SJSA1 (cell line): Measurements from ENCODE around the gene CHST13. TPM values are rescaled to one million over a fixed set of nuclear protein-coding genes. Genes with fewer than 3 reads are reported as not detected.

Experiments used
- DNase-seq, 2 experiments: peaks; one replicate each; pipeline ENCODE4 v3.0.0-alpha.2; 2015 to 2020; ENCODE audit warnings: low spot score in 2 of 2, low read depth in 1 of 2
- H3K27ac ChIP-seq: fragments of 250-450 bp; sonication (Bioruptor Pico); 2 replicates; pipeline ENCODE4 v1.5.1; 2020; ENCODE audit warnings: mild to moderate bottlenecking, moderate library complexity
- H3K27me3 ChIP-seq: fragments of 250-450 bp; sonication (Bioruptor Pico); replicated peaks from 2 replicates; pipeline ENCODE4 v1.5.1; 2020; ENCODE audit warnings: mild to moderate bottlenecking, moderate library complexity
- H3K36me3 ChIP-seq: fragments of 250-450 bp; sonication (Bioruptor Pico); 2 replicates; pipeline ENCODE4 v1.5.1; 2020; ENCODE audit warnings: mild to moderate bottlenecking
- H3K4me1 ChIP-seq: fragments of 250-450 bp; sonication (Bioruptor Pico); replicated peaks from 2 replicates; pipeline ENCODE4 v1.6.1; 2021; ENCODE audit warnings: mild to moderate bottlenecking
- H3K4me3 ChIP-seq: fragments of 250-450 bp; sonication (Bioruptor Pico); 2 replicates; pipeline ENCODE4 v1.5.1; 2020; ENCODE audit warnings: mild to moderate bottlenecking
- H3K9me3 ChIP-seq: fragments of 250-450 bp; sonication (Bioruptor Pico); replicated peaks from 2 replicates; pipeline ENCODE4 v1.5.1; 2020; ENCODE audit warnings: mild to moderate bottlenecking
- total RNA-seq: library from RNA; depleted of rRNA; stranded (reverse); fragments of >200 nt; shearing (Covaris generic); gene quantifications from 2 replicates; pipeline ENCODE4 v1.2.3, GENCODE V29; 2014; rRNA removed

CHST13 gene
- not detected in 2 replicates for total RNA-seq

- Histone ChIP-seq H3K27ac (no peak within 1 kb of the TSS), H3K27me3 (peaks cover 17% of the 10 kb centered on the region), H3K36me3 (no peaks in the 10 kb centered on the region), H3K4me3 (peak within 1 kb of the TSS; percentile 19), H3K9me3 (no peaks in the 10 kb centered on the region), H3K4me1 (peaks cover 10% of the 10 kb centered on the region)
- DNase-seq: no peak
Measured at GRCh38 chr3:126523745-126524428, at the start of gene CHST13. Gene CHST13, plus strand, starts transcription at chr3:126524155. Its CDS starts 178 bp downstream, at chr3:126524333.

- peaks cover 43% of the 10 kb centered on the region for H3K36me3 ChIP-seq
- DNase-seq: peak in 1 of 2 experiments; percentile 26
- H3K27me3 ChIP-seq: no peaks in the 10 kb centered on the region
- H3K4me3 ChIP-seq: peak overlapping the region; percentile 97
- H3K4me1 ChIP-seq: peaks cover 21% of the 10 kb centered on the region
- no peak overlapping the region for H3K27ac ChIP-seq
- H3K9me3 ChIP-seq: 0 out of 2 replicates have a peak, but pooled peaks cover 5% of the 10 kb centered on the region
Measured at GRCh38 chr3:126474498-126475412, 49.2 kb upstream of the CHST13 start.

- DNase-seq: peak; percentile 72 to 92
- peak within 1 kb of the TSS; percentile 45 for H3K27ac ChIP-seq
- H3K4me3 ChIP-seq: peak within 1 kb of the TSS; percentile 97
- H3K9me3 ChIP-seq: 0 out of 2 replicates have a peak, but pooled peaks cover 5% of the 10 kb centered on the region
- peaks cover 35% of the 10 kb centered on the region for H3K36me3 ChIP-seq
- H3K4me1 ChIP-seq: peaks cover 21% of the 10 kb centered on the region
- no peaks in the 10 kb centered on the region for H3K27me3 ChIP-seq
Measured at GRCh38 chr3:126475413-126476114, 48.4 kb upstream of the CHST13 start, which contains the start of gene ZXDC. Gene ZXDC, minus strand, starts transcription at chr3:126475891. Its CDS starts 26 bp downstream, at chr3:126475865.

GRCh38 chr3:126476166-126477060 is 47.5 kb upstream of the CHST13 start:
- Histone ChIP-seq H3K27me3 (no peaks in the 10 kb centered on the region), H3K4me1 (peaks cover 21% of the 10 kb centered on the region), H3K4me3 (peak overlapping the region; percentile 97), H3K9me3 (0 out of 2 replicates have a peak, but pooled peaks cover 5% of the 10 kb centered on the region), H3K27ac (no peak overlapping the region), H3K36me3 (peaks cover 27% of the 10 kb centered on the region)
- peak in 1 of 2 experiments; percentile 41 for DNase-seq

GRCh38 chr3:126477061-126477380 is 46.9 kb upstream of the CHST13 start:
- Histone ChIP-seq H3K4me3 (no peak overlapping the region), H3K4me1 (peaks cover 21% of the 10 kb centered on the region), H3K27me3 (no peaks in the 10 kb centered on the region), H3K9me3 (0 out of 2 replicates have a peak, but pooled peaks cover 5% of the 10 kb centered on the region), H3K36me3 (peaks cover 20% of the 10 kb centered on the region), H3K27ac (no peak overlapping the region)
- no peak for DNase-seq

GRCh38 chr3:126478581-126479310 is 45.2 kb upstream of the CHST13 start:
- peaks cover 21% of the 10 kb centered on the region for H3K4me1 ChIP-seq
- H3K27me3 ChIP-seq: no peaks in the 10 kb centered on the region
- H3K27ac ChIP-seq: no peak overlapping the region
- no peak for DNase-seq
- H3K4me3 ChIP-seq: no peak overlapping the region
- H3K36me3 ChIP-seq: peaks cover 8% of the 10 kb centered on the region
- H3K9me3 ChIP-seq: 0 out of 2 replicates have a peak, but pooled peaks cover 5% of the 10 kb centered on the region

GRCh38 chr3:126479642-126480041 is 44.3 kb upstream of the CHST13 start:
- no peaks in the 10 kb centered on the region for H3K27me3 ChIP-seq
- peaks cover 7% of the 10 kb centered on the region; the same call in 1 of the 2 replicates for H3K36me3 ChIP-seq
- H3K4me3 ChIP-seq: no peak overlapping the region

GRCh38 chr3:126480206-126480605 is 43.7 kb upstream of the CHST13 start:
- Histone ChIP-seq H3K27ac (no peak overlapping the region), H3K4me1 (peaks cover 9% of the 10 kb centered on the region)

More at GRCh38 chr3:126479642-126480041, 44.3 kb upstream of the CHST13 start:
- peaks cover 15% of the 10 kb centered on the region for H3K4me1 ChIP-seq
- no peak for DNase-seq
- H3K9me3 ChIP-seq: 0 out of 2 replicates have a peak, but pooled peaks cover 5% of the 10 kb centered on the region
- no peak overlapping the region for H3K27ac ChIP-seq

GRCh38 chr3:126480861-126481260 is 43.1 kb upstream of the CHST13 start:
- no peaks in the 10 kb centered on the region for H3K36me3 ChIP-seq
- DNase-seq: no peak
- H3K4me3 ChIP-seq: no peak overlapping the region
- H3K27ac ChIP-seq: no peak overlapping the region
- no peaks in the 10 kb centered on the region for H3K27me3 ChIP-seq
- H3K4me1 ChIP-seq: peaks cover 5% of the 10 kb centered on the region
- H3K9me3 ChIP-seq: 0 out of 2 replicates have a peak, but pooled peaks cover 5% of the 10 kb centered on the region

More at GRCh38 chr3:126480206-126480605, 43.7 kb upstream of the CHST13 start:
- 0 out of 2 replicates have a peak, but pooled peaks cover 5% of the 10 kb centered on the region for H3K9me3 ChIP-seq
- DNase-seq: no peak
- peaks cover 5% of the 10 kb centered on the region; the same call in 1 of the 2 replicates for H3K36me3 ChIP-seq
- H3K4me3 ChIP-seq: no peak overlapping the region
- H3K27me3 ChIP-seq: no peaks in the 10 kb centered on the region

GRCh38 chr3:126481808-126482502 is 42.0 kb upstream of the CHST13 start:
- H3K4me3 ChIP-seq: no peak overlapping the region
- H3K9me3 ChIP-seq: no peaks in the 10 kb centered on the region
- H3K27ac ChIP-seq: no peak overlapping the region
- no peak for DNase-seq
- no peaks in the 10 kb centered on the region for H3K27me3 ChIP-seq
- no peaks in the 10 kb centered on the region for H3K36me3 ChIP-seq
- no peaks in the 10 kb centered on the region for H3K4me1 ChIP-seq

- Histone ChIP-seq H3K27ac (no peak overlapping the region), H3K9me3 (no peaks in the 10 kb centered on the region), H3K4me3 (no peak overlapping the region), H3K36me3 (no peaks in the 10 kb centered on the region), H3K27me3 (no peaks in the 10 kb centered on the region), H3K4me1 (no peaks in the 10 kb centered on the region)
- no peak for DNase-seq
Measured at GRCh38 chr3:126482503-126483255, 41.3 kb upstream of the CHST13 start.
